Sigmoid colon (tissue), 7 donors: Measurements from ENCODE around the gene LEO1. TPM values are rescaled to one million over a fixed set of nuclear protein-coding genes. Genes with fewer than 3 reads are reported as not detected.
A peak's percentile ranks its signal among the peaks of the same experiment; 100 is the strongest.

Experiments used
- DNase-seq: peaks from one replicate; pipeline ENCODE4 v3.0.0-alpha.2; 2019
- H3K27ac ChIP-seq, 4 donors: fragments of 200-600 bp; sonication (generic); one replicate each; pipeline ENCODE4 v1.5.1; 2016 to 2019; ENCODE audit warnings: mild to moderate bottlenecking in 1 of 4
- H3K27me3 ChIP-seq, 3 donors: fragments of 200-600 bp; sonication (generic); one replicate each; pipeline ENCODE4 v1.5.1; 2019; ENCODE audit warnings: mild to moderate bottlenecking in 1 of 3
- H3K36me3 ChIP-seq, 4 donors: fragments of 200-600 bp; sonication (generic); one replicate each; pipeline ENCODE4 v1.5.1; 2016 to 2019
- H3K4me1 ChIP-seq, 4 donors: fragments of 200-600 bp; sonication (generic); one replicate each; pipeline ENCODE4 v1.5.1; 2017 to 2019
- H3K4me3 ChIP-seq, 4 donors: fragments of 200-600 bp; sonication (generic); one replicate each; pipeline ENCODE4 v1.5.1; 2017 to 2019; ENCODE audit warnings: mild to moderate bottlenecking in 2 of 4, moderate library complexity in 1 of 4
- H3K9me3 ChIP-seq, 4 donors: fragments of 200-600 bp in 3 of 4; sonication (generic) in 3 of 4; one replicate each; pipeline versions ENCODE4 v1.5.1 to v1.6.1; 2013 to 2019
- EP300 ChIP-seq, 4 donors: sonication (generic); formaldehyde crosslinking; IDR thresholded peaks; one replicate each; pipeline ENCODE4 v1.6.1; 2017; ENCODE audit warnings: antibody characterized with exemption in 4 of 4
- POLR2A ChIP-seq, 2 donors: fragments of 450-650 bp; IDR thresholded peaks; one replicate each; pipeline ENCODE4 v1.6.1; 2016; ENCODE audit warnings: antibody characterized with exemption in 2 of 2, mild to moderate bottlenecking in 2 of 2, moderate library complexity in 2 of 2
- POLR2AphosphoS5 ChIP-seq, 4 donors: sonication (generic); formaldehyde crosslinking; IDR thresholded peaks; one replicate each; pipeline ENCODE4 v1.6.1; 2017; ENCODE audit warnings: antibody characterized with exemption in 4 of 4
- WGBS, 2 donors: extraction: QIAGEN DNeasy Blood & Tissue Kit; methylation state at CpG; one replicate each; pipeline ENCODE4 v1.1.7; 2013; 5-methylcytosine and 5-hydroxymethylcytosine counted together
- intact Hi-C: fragments of 100-400 bp; cut with DNase I; formaldehyde crosslinking; loops from one replicate; pipeline ENCODE4 v1.15.1; 2023
- polyA plus RNA-seq, 3 donors: library from polyadenylated mRNA; stranded (reverse); fragments of 200-250 nt; gene quantifications; one replicate each; pipeline ENCODE4 v1.2.3, GENCODE V29; 2013
- small RNA-seq, 3 donors: library from RNA; depleted of rRNA; stranded (forward); fragments of <200 nt; gene quantifications; one replicate each; pipeline ENCODE3, GENCODE V24; 2016
- total RNA-seq, 4 donors: library from RNA; depleted of rRNA; stranded (reverse); fragments of >200 nt; gene quantifications; one replicate each; pipeline ENCODE4 v1.1.0, GENCODE V29; 2016
- TF ChIP-seq, protein P1 (sequence below), 4 experiments: fragments of 450-650 bp in 3 of 4; fragments of 200-600 bp in 1 of 4; IDR thresholded peaks; one replicate each; pipeline ENCODE4 v1.5.1; 2016 to 2019; ENCODE audit warnings: antibody characterized with exemption in 4 of 4, mild to moderate bottlenecking in 3 of 4, moderate library complexity in 2 of 4
- donor health status: healthy with polysubstance abuse.
- donor health status: Bipolar disorder and iron deficiency.
- donor health status: healthy.

LEO1 gene
- total and polyA plus RNA-seq, 7 donors: 7.4 to 40.0 (median 15.3) TPM

DNA sequence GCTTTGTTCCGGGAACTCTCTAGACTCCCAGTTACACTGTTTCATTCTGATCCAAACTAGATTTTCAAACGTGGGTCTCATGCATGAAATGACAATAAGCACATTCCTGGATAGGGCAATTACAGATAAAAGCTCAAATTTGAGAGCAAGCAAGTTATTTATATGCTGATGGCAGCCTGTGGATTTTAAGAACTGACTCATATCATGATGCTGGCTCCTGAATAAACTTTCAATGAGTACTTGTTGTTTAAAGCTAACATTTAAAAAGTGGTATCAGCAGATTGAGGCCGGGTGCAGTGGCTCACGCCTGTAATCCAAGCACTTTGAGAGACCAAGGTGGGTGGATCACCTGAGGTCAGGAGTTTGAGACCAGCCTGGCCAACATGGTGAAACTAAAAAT, 66.6 kb downstream of the LEO1 start:
- TF ChIP-seq, protein P1, sequence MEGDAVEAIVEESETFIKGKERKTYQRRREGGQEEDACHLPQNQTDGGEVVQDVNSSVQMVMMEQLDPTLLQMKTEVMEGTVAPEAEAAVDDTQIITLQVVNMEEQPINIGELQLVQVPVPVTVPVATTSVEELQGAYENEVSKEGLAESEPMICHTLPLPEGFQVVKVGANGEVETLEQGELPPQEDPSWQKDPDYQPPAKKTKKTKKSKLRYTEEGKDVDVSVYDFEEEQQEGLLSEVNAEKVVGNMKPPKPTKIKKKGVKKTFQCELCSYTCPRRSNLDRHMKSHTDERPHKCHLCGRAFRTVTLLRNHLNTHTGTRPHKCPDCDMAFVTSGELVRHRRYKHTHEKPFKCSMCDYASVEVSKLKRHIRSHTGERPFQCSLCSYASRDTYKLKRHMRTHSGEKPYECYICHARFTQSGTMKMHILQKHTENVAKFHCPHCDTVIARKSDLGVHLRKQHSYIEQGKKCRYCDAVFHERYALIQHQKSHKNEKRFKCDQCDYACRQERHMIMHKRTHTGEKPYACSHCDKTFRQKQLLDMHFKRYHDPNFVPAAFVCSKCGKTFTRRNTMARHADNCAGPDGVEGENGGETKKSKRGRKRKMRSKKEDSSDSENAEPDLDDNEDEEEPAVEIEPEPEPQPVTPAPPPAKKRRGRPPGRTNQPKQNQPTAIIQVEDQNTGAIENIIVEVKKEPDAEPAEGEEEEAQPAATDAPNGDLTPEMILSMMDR (IDR thresholded peaks at IDR 0.05): no peak
- TF ChIP-seq POLR2AphosphoS5 (IDR thresholded peaks at IDR 0.05) (no peak), EP300 (IDR thresholded peaks at IDR 0.05) (no peak), POLR2A (IDR thresholded peaks at IDR 0.05) (no peak)
- no peaks in the 10 kb centered on the region for H3K27me3 ChIP-seq
- no peak for DNase-seq
- WGBS, 2 donors: 75 to 84% methylated on average over 4 of the region's 4 CpGs
- peaks cover 0 to 7% (median 0%) of the 10 kb centered on the region in 4 donors for H3K4me1 ChIP-seq
- no peak overlapping the region for H3K27ac ChIP-seq
- intact Hi-C loops: no loop called here
- no peaks in the 10 kb centered on the region for H3K9me3 ChIP-seq
- peaks cover 0 to 55% (median 21%) of the 10 kb centered on the region in 4 donors for H3K36me3 ChIP-seq
- no peak overlapping the region for H3K4me3 ChIP-seq

DNA sequence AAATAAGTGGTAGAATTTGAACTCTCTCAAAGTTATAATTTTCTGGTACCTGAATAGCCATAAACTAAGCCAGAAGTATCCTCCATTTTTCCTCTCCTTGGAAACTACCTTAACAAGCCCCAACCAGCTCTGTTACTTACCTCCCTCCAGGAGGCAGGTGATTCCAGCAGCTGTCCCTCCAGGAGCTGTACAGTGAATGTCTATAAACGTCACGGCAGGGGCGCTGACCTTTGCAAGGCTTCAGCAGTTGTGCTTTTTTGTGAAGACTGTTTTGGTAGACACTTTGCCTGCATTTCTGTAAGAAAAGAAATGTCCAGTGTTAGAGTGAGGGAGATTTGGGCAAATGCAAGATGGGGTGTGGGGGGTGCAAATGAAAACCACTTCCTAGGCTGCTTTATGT, 67.2 kb downstream of the LEO1 start:
- WGBS, 2 donors: 81 to 87% methylated on average over 3 of the region's 3 CpGs
- no peak for DNase-seq
- intact Hi-C loops: no loop called here
- peaks cover 0 to 58% (median 21%) of the 10 kb centered on the region in 4 donors for H3K36me3 ChIP-seq
- no peaks in the 10 kb centered on the region for H3K9me3 ChIP-seq
- H3K4me3 ChIP-seq: no peak overlapping the region
- TF ChIP-seq POLR2AphosphoS5 (IDR thresholded peaks at IDR 0.05): no peak
- no peak for TF ChIP-seq EP300 (IDR thresholded peaks at IDR 0.05)
- TF ChIP-seq, protein P1 (IDR thresholded peaks at IDR 0.05): no peak
- no peak for TF ChIP-seq POLR2A (IDR thresholded peaks at IDR 0.05)
- no peaks in the 10 kb centered on the region for H3K27me3 ChIP-seq
- H3K27ac ChIP-seq: no peak overlapping the region
- peaks cover 0 to 5% (median 0%) of the 10 kb centered on the region in 4 donors for H3K4me1 ChIP-seq

DNA sequence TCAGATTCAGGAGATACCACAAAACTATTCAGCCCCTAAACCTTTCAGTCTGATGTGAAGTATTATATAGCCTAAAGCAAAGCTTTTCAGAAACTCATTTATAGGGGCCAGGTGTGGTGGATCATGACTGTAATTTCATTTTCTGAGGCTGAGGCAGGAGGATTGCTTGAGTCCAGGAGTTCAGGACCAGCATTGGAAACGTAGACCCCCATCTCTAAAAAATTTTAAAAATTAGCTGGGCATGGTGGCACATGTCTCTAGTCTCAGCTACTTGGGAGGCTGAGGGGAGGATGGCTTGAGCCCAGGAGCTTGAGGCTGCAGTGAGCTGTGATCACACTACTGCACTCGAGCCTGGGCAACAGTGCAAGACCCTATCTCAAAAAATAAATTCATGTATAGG, 82.1 kb downstream of the LEO1 start:
- no peaks in the 10 kb centered on the region for H3K9me3 ChIP-seq
- no peaks in the 10 kb centered on the region for H3K27me3 ChIP-seq
- H3K4me3 ChIP-seq: no peak overlapping the region
- TF ChIP-seq POLR2A (IDR thresholded peaks at IDR 0.05): no peak
- TF ChIP-seq EP300 (IDR thresholded peaks at IDR 0.05): no peak
- TF ChIP-seq, protein P1 (IDR thresholded peaks at IDR 0.05): no peak
- no peak for TF ChIP-seq POLR2AphosphoS5 (IDR thresholded peaks at IDR 0.05)
- peaks cover 0 to 15% (median 5%) of the 10 kb centered on the region in 4 donors for H3K36me3 ChIP-seq
- H3K27ac ChIP-seq: no peak overlapping the region
- no peak for DNase-seq
- intact Hi-C loops: loop anchor here (5.0 kb wide), 2 partner anchors 188 to 253 kb away; no protein-coding TSS in a partner anchor
- H3K4me1 ChIP-seq: peaks cover 0 to 9% (median 6%) of the 10 kb centered on the region in 4 donors
- WGBS, 2 donors: 94 to 97% methylated on average over 2 of the region's 2 CpGs

DNA sequence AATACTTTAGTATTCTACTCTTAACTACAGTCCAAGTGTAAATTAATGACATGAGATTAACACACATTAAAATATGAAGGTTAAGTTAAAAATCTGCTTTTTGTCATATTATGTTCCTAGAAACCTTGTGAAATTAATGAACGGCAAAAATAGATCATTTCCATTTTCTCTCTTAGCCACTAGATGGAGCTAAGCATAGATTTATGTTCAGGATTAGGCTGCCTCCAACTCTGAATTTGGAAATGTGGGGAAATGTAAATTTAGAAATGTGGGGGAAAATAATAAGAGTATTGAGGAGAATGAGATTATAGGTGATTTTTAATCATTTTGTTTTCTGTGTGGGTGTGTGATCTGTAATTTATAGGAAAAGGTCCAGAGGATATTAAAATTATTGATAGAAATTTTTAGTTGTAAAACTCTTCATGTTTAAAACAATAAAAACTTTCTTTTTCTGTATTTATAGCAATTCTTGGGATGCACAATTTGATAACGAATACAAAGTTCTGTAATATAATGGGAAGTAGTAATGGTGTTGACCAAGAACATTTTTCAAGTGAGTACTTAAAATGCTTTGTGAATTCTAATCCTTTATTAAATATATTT, 82.9 kb downstream of the LEO1 start:
- no peaks in the 10 kb centered on the region for H3K27me3 ChIP-seq
- DNase-seq: no peak
- no peak for TF ChIP-seq EP300 (IDR thresholded peaks at IDR 0.05)
- TF ChIP-seq, protein P1 (IDR thresholded peaks at IDR 0.05): peak in 3 of 4 experiments; percentile 39 to 72 (median 63)
- no peak overlapping the region for H3K4me3 ChIP-seq
- H3K9me3 ChIP-seq: no peaks in the 10 kb centered on the region
- intact Hi-C loops: loop anchor here (5.0 kb wide), 2 partner anchors 189 to 254 kb away; no protein-coding TSS in a partner anchor
- H3K4me1 ChIP-seq: peaks cover 0 to 17% (median 14%) of the 10 kb centered on the region in 4 donors
- WGBS, 2 donors: 30 to 33% methylated on average over 2 of the region's 2 CpGs
- peaks cover 0 to 8% (median 2%) of the 10 kb centered on the region in 4 donors for H3K36me3 ChIP-seq
- H3K27ac ChIP-seq: no peak overlapping the region

Small RNA genes lying within 50 kb of the gene (small RNA-seq; reads per million reads assigned to genes)
- gene RNU6-90P: 0 reads per million in 3 donors

Other genes starting within 250 kb of the LEO1 start
- 10 to 100 TPM; 15.3 to 28.5 (median 20.3) TPM for gene LYSMD2, start 234.1 kb downstream of the LEO1 start, total RNA-seq
- 10 to 100 TPM in 1 of 3 donors, 1 to 10 TPM in 2; 6.7 to 15.8 (median 8.4) TPM for gene LYSMD2, start 234.1 kb downstream of the LEO1 start, polyA plus RNA-seq
- gene TMOD2, start 220.2 kb downstream of the LEO1 start, total RNA-seq: 10 to 100 TPM; 18.1 to 32.5 (median 22.7) TPM
- gene TMOD2, start 220.2 kb downstream of the LEO1 start, polyA plus RNA-seq: 1 to 10 TPM; 1.4 to 4.8 (median 2.7) TPM
- gene TMOD3, start 142.1 kb downstream of the LEO1 start, total RNA-seq: 10 to 100 TPM; 10.7 to 17.9 (median 15.0) TPM
- 10 to 100 TPM; 13.2 to 23.1 (median 17.9) TPM for gene TMOD3, start 142.1 kb downstream of the LEO1 start, polyA plus RNA-seq
- gene MAPK6, start 47.4 kb upstream of the LEO1 start, total RNA-seq: 10 to 100 TPM; 17.3 to 24.1 (median 20.1) TPM
- gene MAPK6, start 47.4 kb upstream of the LEO1 start, polyA plus RNA-seq: 10 to 100 TPM; 25.8 to 82.1 (median 35.4) TPM
- under 1 TPM in 1 of 4 donors, not detected in 3; 0.33 TPM for gene BCL2L10, start 141.0 kb upstream of the LEO1 start, total RNA-seq
- 1 to 10 TPM in 2 of 3 donors, under 1 TPM in 1; 0.60 to 5.8 (median 1.5) TPM for gene BCL2L10, start 141.0 kb upstream of the LEO1 start, polyA plus RNA-seq
- gene GNB5, start 219.6 kb upstream of the LEO1 start, total RNA-seq: 10 to 100 TPM; 31.9 to 39.9 (median 35.6) TPM
- gene GNB5, start 219.6 kb upstream of the LEO1 start, polyA plus RNA-seq: 10 to 100 TPM in 1 of 3 donors, 1 to 10 TPM in 2; 7.8 to 16.5 (median 9.0) TPM